Germinal center (tissue), 1 donor: Measurements from ENCODE around the gene TRPM5.

Source experiments
- DNase-seq: peaks from one replicate; pipeline ENCODE4 v3.0.0; 2012; ENCODE audit warnings: mixed read lengths, low spot score

TRPM5 gene

DNA sequence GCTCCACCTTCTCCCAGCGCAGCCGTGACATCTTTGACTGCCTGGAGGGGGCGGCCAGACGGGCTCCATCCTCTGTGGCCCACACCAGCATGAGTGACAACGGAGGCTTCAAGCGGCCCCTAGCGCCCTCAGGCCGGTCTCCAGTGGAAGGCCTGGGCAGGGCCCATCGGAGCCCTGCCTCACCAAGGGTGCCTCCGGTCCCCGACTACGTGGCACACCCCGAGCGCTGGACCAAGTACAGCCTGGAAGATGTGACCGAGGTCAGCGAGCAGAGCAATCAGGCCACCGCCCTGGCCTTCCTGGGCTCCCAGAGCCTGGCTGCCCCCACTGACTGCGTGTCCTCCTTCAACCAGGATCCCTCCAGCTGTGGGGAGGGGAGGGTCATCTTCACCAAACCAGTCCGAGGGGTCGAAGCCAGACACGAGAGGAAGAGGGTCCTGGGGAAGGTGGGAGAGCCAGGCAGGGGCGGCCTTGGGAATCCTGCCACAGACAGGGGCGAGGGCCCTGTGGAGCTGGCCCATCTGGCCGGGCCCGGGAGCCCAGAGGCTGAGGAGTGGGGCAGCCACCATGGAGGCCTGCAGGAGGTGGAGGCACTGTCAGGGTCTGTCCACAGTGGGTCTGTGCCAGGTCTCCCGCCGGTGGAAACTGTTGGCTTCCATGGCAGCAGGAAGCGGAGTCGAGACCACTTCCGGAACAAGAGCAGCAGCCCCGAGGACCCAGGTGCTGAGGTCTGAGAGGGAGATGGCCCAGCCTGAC, 41.2 kb downstream of the TRPM5 start:
- DNase-seq: no peak

DNA sequence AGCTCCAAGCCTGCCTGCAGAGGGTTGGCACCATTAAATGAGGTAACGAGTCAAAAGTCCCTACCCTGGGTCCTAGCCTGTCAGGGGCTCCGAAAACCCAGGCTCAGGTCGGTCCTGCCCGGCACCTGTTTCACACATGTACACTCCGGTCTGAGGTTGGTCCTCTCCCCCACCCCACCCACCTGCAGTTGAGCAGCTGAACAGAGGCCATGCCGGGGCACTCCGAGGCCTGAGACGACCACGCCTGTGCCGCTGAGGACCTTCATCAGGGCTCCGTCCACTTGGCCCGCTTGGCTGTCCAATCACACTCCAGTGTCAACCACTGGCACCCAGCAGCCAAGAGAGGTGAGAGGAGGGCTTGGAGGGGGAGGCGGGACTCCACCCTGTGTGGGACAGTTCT, 42.2 kb downstream of the TRPM5 start:
- no peak for DNase-seq

DNA sequence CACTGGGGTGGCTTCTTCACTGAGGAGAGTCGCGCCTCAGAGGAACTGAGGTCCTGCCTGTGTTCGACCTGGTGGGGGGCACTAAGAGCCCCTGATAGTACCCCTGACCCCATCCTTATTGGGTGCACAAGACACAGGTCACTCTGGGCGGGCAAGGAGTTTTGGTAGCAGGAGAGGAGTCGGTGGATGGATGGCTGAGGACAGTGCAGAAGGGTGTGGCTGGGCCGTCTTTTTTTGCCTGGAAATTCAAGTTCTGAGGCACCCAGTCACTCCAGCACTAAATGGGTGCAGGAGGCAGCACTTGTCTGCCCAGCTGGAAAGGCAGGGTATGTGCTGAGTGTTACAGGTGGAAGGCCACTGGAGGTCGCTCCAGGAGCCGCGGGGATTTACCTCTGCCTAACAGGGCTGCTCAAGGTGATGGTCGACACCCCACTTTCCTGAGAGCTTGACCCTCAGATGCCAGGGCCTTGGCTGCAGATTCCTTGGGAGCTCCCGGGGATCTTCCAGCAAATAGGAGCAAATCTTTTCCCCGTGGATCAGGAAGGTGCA, 42.8 kb downstream of the TRPM5 start:
- no peak for DNase-seq

DNA sequence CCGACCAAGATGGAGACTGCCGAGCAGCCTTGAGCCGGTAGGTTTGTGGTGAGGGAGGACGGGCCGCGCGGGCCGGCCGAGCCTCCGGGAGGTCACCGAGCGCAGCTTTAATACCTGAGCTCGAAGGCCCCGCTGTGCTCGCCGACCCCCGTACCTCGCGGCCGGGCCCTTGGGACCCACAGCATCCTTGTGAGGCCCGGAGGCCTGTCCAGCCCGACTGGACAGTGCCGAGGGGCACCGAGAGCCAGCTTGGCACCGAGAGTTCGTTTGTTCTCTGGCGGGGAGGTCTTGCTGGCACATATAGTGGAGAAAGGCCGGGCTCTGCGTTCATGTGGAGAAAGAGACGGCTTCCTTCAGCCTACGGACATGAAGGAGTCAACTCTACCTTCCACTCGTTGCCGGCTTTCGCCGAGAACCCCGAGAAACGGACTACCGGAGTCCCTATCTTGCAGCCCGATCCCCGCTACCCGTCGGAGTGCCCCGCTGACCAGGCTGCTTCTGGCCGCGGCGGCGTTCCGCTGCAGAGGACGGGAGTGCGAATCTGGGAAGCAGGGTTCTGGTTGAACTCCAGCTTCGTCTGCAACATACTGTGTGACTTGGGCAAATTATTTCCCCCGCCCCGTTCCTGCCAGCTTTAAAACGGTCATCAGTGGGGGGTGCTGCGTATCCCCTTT, 43.4 kb downstream of the TRPM5 start:
- no peak for DNase-seq

DNA sequence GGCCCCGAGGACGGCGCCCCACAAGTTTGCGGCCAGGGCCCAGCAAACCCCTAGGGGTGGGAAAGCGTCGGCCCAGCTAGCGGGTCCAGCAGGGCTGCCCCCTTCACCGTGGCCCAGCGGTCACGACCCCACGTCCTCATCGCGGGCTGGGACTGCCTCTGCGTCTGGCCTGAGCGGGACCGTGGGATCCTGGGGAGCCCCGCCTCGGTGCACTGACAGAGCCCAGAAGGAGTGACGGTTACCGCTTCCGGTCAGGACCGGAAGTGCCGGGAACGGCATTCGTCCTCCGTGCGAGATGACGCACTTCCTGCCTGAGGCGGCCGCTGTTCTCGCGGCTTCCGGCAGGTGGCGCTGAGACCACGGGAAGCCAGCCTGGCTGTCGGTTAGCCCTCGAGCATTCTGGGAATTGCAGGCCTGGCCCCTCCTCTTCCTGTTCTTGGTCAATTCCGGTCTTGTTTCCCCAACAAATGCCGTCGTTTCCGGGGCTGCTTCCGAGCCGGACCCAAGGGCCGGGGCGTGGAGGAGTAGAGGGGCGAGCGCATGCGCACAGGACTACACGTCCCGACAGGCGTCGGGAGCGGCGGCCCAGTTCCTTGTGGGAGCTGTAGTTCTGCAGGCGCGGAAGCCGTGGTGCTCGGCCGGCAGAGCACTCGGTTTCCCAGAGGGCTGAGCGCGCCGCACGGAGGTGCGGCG, 44.1 kb downstream of the TRPM5 start, which contains the start of gene TSSC4:
Gene TSSC4 (plus strand): TSS at position 682 of the 693 bp plus-strand sequence. CDS start 1,884 bp downstream, outside the sequence.
- peak; percentile 99 for DNase-seq

DNA sequence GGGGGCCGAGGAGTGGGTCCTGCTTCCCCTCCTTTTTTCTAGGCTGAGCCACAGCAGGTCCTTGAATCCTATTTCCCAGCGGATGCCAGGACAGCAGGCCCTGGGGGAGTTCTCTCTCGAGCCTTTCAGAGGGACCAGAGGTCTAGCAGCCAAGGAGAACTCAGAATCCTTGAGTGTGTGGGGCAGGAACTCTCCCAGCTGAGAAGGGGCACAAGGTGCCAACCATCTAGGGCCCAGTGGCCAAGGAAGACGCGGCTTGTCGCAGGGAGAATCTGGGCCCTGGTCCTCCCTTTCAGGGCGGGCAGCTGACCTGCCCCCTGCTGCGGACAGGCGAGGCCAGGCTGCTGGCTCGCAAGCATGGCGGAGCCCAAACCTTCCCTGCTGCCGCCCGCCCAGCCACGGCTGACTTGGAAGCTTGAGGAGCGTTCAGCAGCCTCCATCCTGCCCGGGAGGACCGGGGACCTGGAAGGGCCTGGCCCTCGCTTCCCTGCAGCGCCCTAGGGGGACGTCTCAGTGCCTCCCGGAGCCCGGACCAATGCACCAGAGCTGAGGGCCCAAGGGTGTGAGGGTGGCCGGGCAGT, 44.7 kb downstream of the TRPM5 start:
- no peak for DNase-seq

DNA sequence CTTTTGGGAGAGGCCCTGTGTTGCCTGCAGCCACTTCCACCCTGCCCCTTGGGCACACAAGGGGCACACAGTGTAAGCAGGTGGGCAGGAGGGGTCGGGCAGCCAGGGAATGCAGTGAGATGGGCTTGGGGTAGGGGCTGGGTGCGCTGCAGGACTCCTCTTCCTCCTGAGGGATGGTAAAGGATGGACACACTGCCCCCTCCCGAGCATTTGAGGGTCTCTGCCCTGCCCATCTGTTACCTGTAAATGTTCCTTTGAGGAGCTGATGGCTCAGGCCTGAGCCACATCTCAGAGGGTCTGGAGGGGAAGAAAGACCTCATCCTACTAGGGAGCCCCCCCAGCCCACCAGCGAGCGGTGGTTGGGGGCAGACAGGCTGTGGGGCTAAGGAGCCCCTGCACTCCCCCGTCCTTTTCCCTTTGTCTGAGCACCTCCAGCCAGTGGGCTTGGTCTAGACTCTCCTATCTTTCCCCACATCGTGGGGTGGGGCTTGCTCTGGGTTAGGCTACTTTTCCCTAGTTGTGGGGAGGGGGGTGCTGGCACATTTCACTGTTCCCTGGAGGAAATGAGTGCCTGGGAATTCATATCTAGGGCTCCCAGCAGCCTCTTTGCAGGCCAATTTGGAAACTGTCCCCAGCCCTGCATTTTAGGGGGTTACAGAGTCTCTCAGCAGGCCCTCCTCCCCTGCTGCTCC, 45.5 kb downstream of the TRPM5 start:
- no peak for DNase-seq

DNA sequence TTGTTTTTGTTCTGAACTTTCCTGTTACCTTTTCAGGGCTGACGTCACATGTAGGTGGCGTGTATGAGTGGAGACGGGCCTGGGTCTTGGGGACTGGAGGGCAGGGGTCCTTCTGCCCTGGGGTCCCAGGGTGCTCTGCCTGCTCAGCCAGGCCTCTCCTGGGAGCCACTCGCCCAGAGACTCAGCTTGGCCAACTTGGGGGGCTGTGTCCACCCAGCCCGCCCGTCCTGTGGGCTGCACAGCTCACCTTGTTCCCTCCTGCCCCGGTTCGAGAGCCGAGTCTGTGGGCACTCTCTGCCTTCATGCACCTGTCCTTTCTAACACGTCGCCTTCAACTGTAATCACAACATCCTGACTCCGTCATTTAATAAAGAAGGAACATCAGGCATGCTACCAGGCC, 47.3 kb downstream of the TRPM5 start:
- DNase-seq: no peak

DNA sequence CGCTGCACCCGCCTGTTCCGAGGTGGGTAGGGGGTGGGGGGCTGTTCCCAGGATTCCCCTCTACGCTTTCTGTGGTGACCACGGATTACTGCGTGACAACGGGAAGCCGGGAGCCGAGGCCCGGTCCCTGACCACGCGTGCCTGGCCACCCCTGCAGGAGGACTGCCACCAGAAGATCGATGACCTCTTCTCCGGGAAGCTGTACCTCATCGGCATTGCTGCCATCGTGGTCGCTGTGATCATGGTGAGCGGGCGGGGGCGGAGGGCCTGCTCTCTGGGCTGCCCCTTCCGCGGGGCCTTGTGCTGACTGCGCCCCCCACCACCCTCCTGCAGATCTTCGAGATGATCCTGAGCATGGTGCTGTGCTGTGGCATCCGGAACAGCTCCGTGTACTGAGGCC, 47.8 kb downstream of the TRPM5 start:
- DNase-seq: no peak

DNA sequence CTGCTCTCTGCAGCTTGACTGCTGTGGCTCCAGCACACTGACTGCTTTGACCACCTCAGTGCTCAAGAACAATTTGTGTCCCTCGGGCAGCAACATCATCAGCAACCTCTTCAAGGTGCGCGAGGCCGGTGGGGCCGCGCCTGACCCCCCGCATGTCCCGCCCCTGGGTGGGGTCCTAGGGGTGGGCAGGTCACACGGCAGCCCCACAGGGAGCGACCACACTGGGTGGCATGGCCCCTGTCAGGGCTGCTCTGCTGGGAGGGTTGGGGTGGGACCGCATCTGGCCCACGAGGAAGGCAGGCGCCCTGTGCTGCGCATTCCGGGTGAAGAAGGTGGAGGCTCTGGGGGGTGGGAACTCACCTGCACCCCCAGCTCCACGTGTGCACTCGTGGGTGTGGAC, 48.5 kb downstream of the TRPM5 start:
- no peak for DNase-seq

DNA sequence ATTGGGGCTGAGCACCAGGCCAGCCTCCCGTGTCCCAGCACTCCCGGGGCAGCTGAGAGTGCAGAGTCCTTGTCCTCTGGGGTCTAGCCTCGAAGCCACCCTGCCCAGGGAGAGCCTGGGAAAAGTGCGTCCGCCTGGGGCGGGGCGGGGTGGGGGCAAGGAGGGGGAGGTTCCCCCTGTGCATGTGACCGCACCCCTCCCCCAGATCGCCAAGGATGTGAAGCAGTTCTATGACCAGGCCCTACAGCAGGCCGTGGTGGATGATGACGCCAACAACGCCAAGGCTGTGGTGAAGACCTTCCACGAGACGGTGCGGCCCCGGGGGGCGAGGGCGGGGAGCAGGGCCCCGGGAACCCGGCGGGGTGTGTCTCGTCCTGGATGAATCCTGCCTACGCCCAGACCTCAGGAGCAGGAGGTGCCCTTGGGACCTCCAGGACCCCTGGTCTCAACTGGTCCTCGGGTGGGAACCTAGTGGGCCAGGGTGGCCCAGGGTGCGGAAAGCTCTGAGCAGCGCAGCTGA, 49.0 kb downstream of the TRPM5 start:
- DNase-seq: no peak

DNA sequence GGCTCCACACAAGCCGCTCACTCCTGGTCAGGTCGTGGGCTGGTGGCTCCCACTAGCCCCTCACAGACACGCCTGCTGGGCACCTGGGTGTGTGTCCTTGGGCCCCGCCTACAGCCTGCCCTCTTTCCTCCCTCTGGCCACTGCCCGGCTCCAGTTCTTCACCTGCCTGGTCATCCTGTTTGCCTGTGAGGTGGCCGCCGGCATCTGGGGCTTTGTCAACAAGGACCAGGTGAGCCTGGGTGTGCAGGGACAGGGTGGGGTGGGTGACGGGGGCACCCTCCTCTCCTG, 49.6 kb downstream of the TRPM5 start:
- no peak for DNase-seq
